HCT116 (cell line): ENCODE results near the gene WDR43. TPM values are rescaled to one million over a fixed set of nuclear protein-coding genes. Genes with fewer than 3 reads are reported as not detected.

Experiments
- ATAC-seq: fragments of 200-7000 bp; cut with Tn5 transposase; 2 replicates; pipeline ENCODE4 v1.9.1; 2020; ENCODE audit warnings: mild to moderate bottlenecking, moderate library complexity
- BruUV-seq: library from RNA; stranded (reverse); fragments of 400-500 nt; replicated peaks from 2 replicates; lab custom pipeline; 2021; lab: Mats Ljungman, UMichigan
- CTCF ChIA-PET: fragments of 300-600 bp; sonication (Branson Sonifier 250); formaldehyde crosslinking; loops from one replicate; lab custom pipeline; 2021; ENCODE audit warnings: antibody characterized with exemption; lab: Charles Lee
- POLR2A ChIA-PET: fragments of 300-600, 350-600 bp; sonication (Branson Sonifier 250); formaldehyde crosslinking; loops from one replicate; lab custom pipeline; 2021; ENCODE audit warnings: antibody characterized with exemption; lab: Charles Lee
- RAD21 ChIA-PET, 2 experiments: fragments of 300-600 bp; sonication (Branson Sonifier 250); formaldehyde crosslinking; loops; one replicate each; lab custom pipeline; 2023; ENCODE audit warnings: low total read pairs in 2 of 2; ENCODE audit not compliant: uncharacterized antibody in 2 of 2, unreplicated experiment in 2 of 2, low non-redundant PET in 1 of 2; lab: Charles Lee
- DNase-seq: peaks from one replicate; pipeline ENCODE4 v3.0.0-alpha.2; 2010; ENCODE audit warnings: low read depth, low spot score
- H2AFZ ChIP-seq: fragments of 200-600 bp; shearing (Covaris generic), sonication (generic); 2 replicates; pipeline ENCODE4 v1.6.1; 2017; ENCODE audit warnings: low read depth, mixed run types, mixed read lengths, antibody characterized with exemption, low read length; ENCODE audit not compliant: poor library complexity, severe bottlenecking
- H3K27ac ChIP-seq: 2 replicates; pipeline ENCODE4 v1.5.1; 2012; ENCODE audit warnings: low read depth, low read length
- H3K27me3 ChIP-seq: fragments of 200-600 bp; sonication (generic); 2 replicates; pipeline ENCODE4 v1.6.1; 2016; ENCODE audit warnings: mixed run types, low read length, mixed read lengths; ENCODE audit not compliant: insufficient read depth
- H3K36me3 ChIP-seq, 2 experiments: fragments of 200-500 bp in 1 of 2; fragments of 200-600 bp in 1 of 2; sonication (Bioruptor generic) in 1 of 2; sonication (generic) in 1 of 2; 2 replicates each; pipeline versions ENCODE4 v1.5.1 to v1.6.1; 2014 to 2016; ENCODE audit warnings: low read length in 2 of 2, inconsistent platforms in 1 of 2, mixed read lengths in 1 of 2, mixed run types in 1 of 2; ENCODE audit not compliant: insufficient read depth in 2 of 2, control insufficient read depth in 1 of 2
- H3K4me1 ChIP-seq, 2 experiments: fragments of 200-600 bp in 1 of 2; sonication (generic) in 1 of 2; 2 replicates each; pipeline versions ENCODE4 v1.5.1 to v1.6.1; 2012 to 2017; ENCODE audit warnings: low read length in 2 of 2, inconsistent platforms in 1 of 2, mild to moderate bottlenecking in 1 of 2, mixed read lengths in 1 of 2, mixed run types in 1 of 2, moderate library complexity in 1 of 2; ENCODE audit not compliant: insufficient read depth in 2 of 2, control insufficient read depth in 1 of 2
- H3K4me2 ChIP-seq: fragments of 200-600 bp; sonication (generic); 2 replicates; pipeline ENCODE4 v1.6.1; 2017; ENCODE audit warnings: mixed run types, low read length, mixed read lengths
- H3K4me3 ChIP-seq, 2 experiments: fragments of 200-600 bp in 1 of 2; sonication (generic) in 1 of 2; replicated peaks in 1 of 2; 2 replicates each; pipeline ENCODE4 v1.5.1; 2011 to 2016; ENCODE audit warnings: low read length in 2 of 2, control low read depth in 1 of 2, low read depth in 1 of 2, mild to moderate bottlenecking in 1 of 2, mixed read lengths in 1 of 2, mixed run types in 1 of 2
- H3K79me2 ChIP-seq: fragments of 200-600 bp; sonication (generic); 2 replicates; pipeline ENCODE4 v1.6.1; 2017; ENCODE audit warnings: mild to moderate bottlenecking, mixed run types, low read length, moderate library complexity, mixed read lengths; ENCODE audit not compliant: insufficient read depth
- H3K9ac ChIP-seq: fragments of 200-600 bp; sonication (generic); 2 replicates; pipeline ENCODE4 v1.6.1; 2016; ENCODE audit warnings: low read length, mixed read lengths
- H3K9me2 ChIP-seq: fragments of 200-600 bp; sonication (generic), shearing (Covaris generic); 2 replicates; pipeline ENCODE4 v1.6.1; 2017; ENCODE audit warnings: mixed run types, mild to moderate bottlenecking, moderate library complexity; ENCODE audit not compliant: insufficient read depth
- H3K9me3 ChIP-seq, 2 experiments: fragments of 200-500 bp in 1 of 2; fragments of 200-600 bp in 1 of 2; sonication (Bioruptor generic) in 1 of 2; sonication (generic) in 1 of 2; 2 replicates each; pipeline ENCODE4 v1.6.1; 2014 to 2017; ENCODE audit warnings: low read length in 2 of 2, mixed read lengths in 2 of 2, inconsistent platforms in 1 of 2, low read depth in 1 of 2, mild to moderate bottlenecking in 1 of 2, mixed run types in 1 of 2, moderate library complexity in 1 of 2; ENCODE audit not compliant: control insufficient read depth in 1 of 2, insufficient read depth in 1 of 2
- H4K20me1 ChIP-seq: fragments of 200-600 bp; sonication (generic), shearing (Covaris generic); 2 replicates; pipeline ENCODE4 v1.6.1; 2017; ENCODE audit warnings: mixed run types, mild to moderate bottlenecking, moderate library complexity; ENCODE audit not compliant: insufficient read depth
- CBX3 ChIP-seq: IDR thresholded peaks from 2 replicates; pipeline ENCODE4 v1.6.1; 2012; ENCODE audit warnings: low read depth
- EGR1 ChIP-seq: IDR thresholded peaks from 2 replicates; pipeline ENCODE4 v1.6.1; 2012; ENCODE audit warnings: low read depth
- EZH2 ChIP-seq: fragments of 200-600 bp; sonication (generic); IDR thresholded peaks from 2 replicates; pipeline ENCODE4 v1.6.1; 2017; ENCODE audit warnings: antibody characterized with exemption, mixed run types
- EZH2phosphoT487 ChIP-seq: fragments of 200-600 bp; IDR thresholded peaks from 2 replicates; pipeline ENCODE4 v1.6.1; 2018; ENCODE audit warnings: antibody characterized with exemption, borderline replicate concordance
- FOSL1 ChIP-seq: IDR thresholded peaks from 2 replicates; pipeline ENCODE4 v1.6.1; 2012; ENCODE audit warnings: low read depth
- POLR2AphosphoS5 ChIP-seq: IDR thresholded peaks from 2 replicates; pipeline ENCODE4 v1.6.1; 2011; ENCODE audit warnings: mild to moderate bottlenecking, low read depth, low read length, moderate library complexity
- RAD21 ChIP-seq: IDR thresholded peaks from 2 replicates; pipeline ENCODE4 v1.6.1; 2012; ENCODE audit warnings: low read depth, mild to moderate bottlenecking
- SIN3A ChIP-seq: IDR thresholded peaks from 2 replicates; pipeline ENCODE4 v1.6.1; 2012; ENCODE audit warnings: low read depth
- SP1 ChIP-seq: IDR thresholded peaks from 2 replicates; pipeline ENCODE4 v1.6.1; 2012; ENCODE audit warnings: low read depth
- SRF ChIP-seq: IDR thresholded peaks from 2 replicates; pipeline ENCODE4 v1.6.1; 2012; ENCODE audit warnings: low read depth
- TCF7L2 ChIP-seq: IDR thresholded peaks from 2 replicates; pipeline ENCODE4 v1.7.0; 2011; ENCODE audit warnings: borderline replicate concordance, inconsistent platforms; ENCODE audit not compliant: insufficient read depth, insufficient read length; ENCODE audit errors: extremely low read depth
- YY1 ChIP-seq: IDR thresholded peaks from 2 replicates; pipeline ENCODE4 v1.6.1; 2011; ENCODE audit warnings: low read length, low read depth, moderate library complexity, mild to moderate bottlenecking; ENCODE audit not compliant: insufficient replicate concordance; ENCODE audit errors: extremely low read depth
- ZFX ChIP-seq: fragments of 450-650 bp; IDR thresholded peaks from 2 replicates; pipeline ENCODE4 v1.6.1; 2017
- ZNF274 ChIP-seq: fragments of 200-500 bp; sonication (Bioruptor generic); IDR thresholded peaks from 2 replicates; pipeline ENCODE4 v1.6.1; 2014; ENCODE audit warnings: mild to moderate bottlenecking, low read depth, low read length, inconsistent platforms
- intact Hi-C: fragments of 100-400 bp; cut with micrococcal nuclease; formaldehyde crosslinking; loops from 2 replicates; pipeline ENCODE4 v1.10.0; 2022
- total RNA-seq: library from RNA; stranded (reverse); gene quantifications from one replicate; pipeline ENCODE4 v1.2.1, GENCODE V29; 2021; ENCODE audit not compliant: unreplicated experiment
- TF ChIP-seq, protein P1 (sequence below): IDR thresholded peaks from 2 replicates; pipeline ENCODE4 v1.6.1; 2011; ENCODE audit warnings: mild to moderate bottlenecking, low read length, moderate library complexity; ENCODE audit not compliant: insufficient replicate concordance; ENCODE audit errors: extremely low read depth
- TF ChIP-seq, protein P2 (sequence below): IDR thresholded peaks from 2 replicates; pipeline ENCODE4 v1.6.1; 2012
- TF ChIP-seq, protein P3 (sequence below): IDR thresholded peaks from 2 replicates; pipeline ENCODE4 v1.6.1; 2012

WDR43 gene
- total RNA-seq, 1 experiment from 2014 or later: 119 TPM

DNA sequence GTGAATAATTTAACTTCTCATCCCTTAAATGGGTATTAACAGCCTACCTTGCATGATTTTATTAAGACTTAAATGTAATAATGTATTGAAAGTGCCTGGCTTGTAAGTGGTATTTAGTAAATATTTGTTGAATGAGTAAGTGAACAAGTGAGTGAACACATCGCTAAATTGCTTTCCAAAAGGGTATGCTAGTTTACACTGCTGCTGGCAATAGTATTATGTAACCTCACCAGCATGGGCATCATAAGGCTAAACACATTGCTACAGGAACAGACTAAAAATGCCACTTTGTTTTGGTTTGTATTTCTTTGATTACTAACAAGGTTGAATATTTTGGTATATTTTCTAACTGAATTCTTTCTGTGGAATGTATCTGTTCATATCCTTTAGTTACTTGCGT, 9.8 kb downstream of the WDR43 start (continued):
- TF ChIP-seq, protein P1, sequence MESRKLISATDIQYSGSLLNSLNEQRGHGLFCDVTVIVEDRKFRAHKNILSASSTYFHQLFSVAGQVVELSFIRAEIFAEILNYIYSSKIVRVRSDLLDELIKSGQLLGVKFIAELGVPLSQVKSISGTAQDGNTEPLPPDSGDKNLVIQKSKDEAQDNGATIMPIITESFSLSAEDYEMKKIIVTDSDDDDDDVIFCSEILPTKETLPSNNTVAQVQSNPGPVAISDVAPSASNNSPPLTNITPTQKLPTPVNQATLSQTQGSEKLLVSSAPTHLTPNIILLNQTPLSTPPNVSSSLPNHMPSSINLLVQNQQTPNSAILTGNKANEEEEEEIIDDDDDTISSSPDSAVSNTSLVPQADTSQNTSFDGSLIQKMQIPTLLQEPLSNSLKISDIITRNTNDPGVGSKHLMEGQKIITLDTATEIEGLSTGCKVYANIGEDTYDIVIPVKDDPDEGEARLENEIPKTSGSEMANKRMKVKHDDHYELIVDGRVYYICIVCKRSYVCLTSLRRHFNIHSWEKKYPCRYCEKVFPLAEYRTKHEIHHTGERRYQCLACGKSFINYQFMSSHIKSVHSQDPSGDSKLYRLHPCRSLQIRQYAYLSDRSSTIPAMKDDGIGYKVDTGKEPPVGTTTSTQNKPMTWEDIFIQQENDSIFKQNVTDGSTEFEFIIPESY: no peak
- TF ChIP-seq YY1: no peak
- TF ChIP-seq, protein P2, sequence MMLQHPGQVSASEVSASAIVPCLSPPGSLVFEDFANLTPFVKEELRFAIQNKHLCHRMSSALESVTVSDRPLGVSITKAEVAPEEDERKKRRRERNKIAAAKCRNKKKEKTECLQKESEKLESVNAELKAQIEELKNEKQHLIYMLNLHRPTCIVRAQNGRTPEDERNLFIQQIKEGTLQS: no peak
- TF ChIP-seq CBX3: no peak
- no peak for TF ChIP-seq SRF
- no peak for TF ChIP-seq POLR2AphosphoS5
- TF ChIP-seq RAD21: no peak

DNA sequence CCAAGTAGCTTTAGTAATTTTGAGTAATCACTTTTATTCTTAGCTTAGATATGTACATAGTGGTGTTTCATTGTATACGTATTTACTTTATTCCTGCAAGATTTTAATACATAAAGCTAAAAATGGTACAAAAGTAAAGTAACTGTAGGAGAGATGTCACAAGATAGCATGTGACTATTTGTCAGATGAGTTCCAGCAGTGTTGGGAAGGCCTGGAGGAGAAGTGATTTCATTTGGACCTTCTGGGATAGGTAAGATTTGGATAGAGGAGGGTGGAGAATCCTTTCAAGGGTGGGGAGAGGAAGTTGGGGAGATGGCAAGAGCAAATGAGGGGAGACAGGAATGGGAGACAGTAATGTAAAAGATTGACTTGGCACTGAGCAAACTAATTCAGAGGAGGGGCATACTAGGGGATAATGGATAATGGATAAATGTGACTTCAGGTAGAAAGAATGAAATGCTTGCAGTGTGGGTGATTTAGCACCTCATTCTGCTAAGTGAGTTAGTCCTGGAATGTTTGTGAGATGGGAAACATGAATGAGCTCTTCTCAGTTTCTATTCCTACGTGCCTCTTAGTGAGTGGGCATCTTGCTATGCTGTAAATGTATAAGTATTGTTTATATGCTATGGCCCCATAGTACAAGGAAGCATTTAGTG, 10.5 kb downstream of the WDR43 start:
- DNase-seq: no peak
- Histone ChIP-seq H2AFZ (no peak overlapping the region), H3K4me3 (no peak overlapping the region), H3K27me3 (no peaks in the 10 kb centered on the region), H3K9me3 (no peaks in the 10 kb centered on the region), H3K4me1 (no peaks in the 10 kb centered on the region), H3K36me3 (peaks cover 44 to 64% of the 10 kb centered on the region in 2 experiments), H4K20me1 (peaks cover 76% of the 10 kb centered on the region), H3K27ac (no peak overlapping the region), H3K4me2 (no peak overlapping the region), H3K79me2 (peaks cover 100% of the 10 kb centered on the region), H3K9ac (no peak overlapping the region), H3K9me2 (no peaks in the 10 kb centered on the region)
- ChIA-PET CTCF (no interaction called here), POLR2A (no interaction called here), RAD21 (no interaction called here)
- BruUV-seq: TSS peak; percentile 1
- ATAC-seq: no peak
- intact Hi-C loops: no loop called here
- TF ChIP-seq YY1 (no peak), ZFX (no peak), SP1 (no peak), SIN3A (no peak), EZH2 (no peak), SRF (no peak), POLR2AphosphoS5 (no peak), EGR1 (no peak), EZH2phosphoT487 (no peak), FOSL1 (no peak), ZNF274 (no peak), TCF7L2 (no peak)
- TF ChIP-seq, protein P3, sequence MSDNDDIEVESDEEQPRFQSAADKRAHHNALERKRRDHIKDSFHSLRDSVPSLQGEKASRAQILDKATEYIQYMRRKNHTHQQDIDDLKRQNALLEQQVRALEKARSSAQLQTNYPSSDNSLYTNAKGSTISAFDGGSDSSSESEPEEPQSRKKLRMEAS: no peak
- TF ChIP-seq, protein P1: no peak
